ENCODE data around the gene PDLIM7. TPM values are rescaled to one million over a fixed set of nuclear protein-coding genes. Genes with fewer than 3 reads are reported as not detected.
A peak's percentile ranks its signal among the peaks of the same experiment; 100 is the strongest.

The PDLIM7 gene
- total RNA-seq, 2 experiments from 2014 or later, result 50.2 to 56.6 TPM

- POLR2A ChIA-PET, result interaction anchor here (0.9 to 14.3 kb wide), 7 partner anchors 11 to 83 kb away, joined by 3 to 319 read pairs (median 4); partner anchors contain the start of gene GRK6
- no peak for DNase-seq
Measured at GRCh38 chr5:177440990-177441780, 56.2 kb downstream of the PDLIM7 start.

DNA sequence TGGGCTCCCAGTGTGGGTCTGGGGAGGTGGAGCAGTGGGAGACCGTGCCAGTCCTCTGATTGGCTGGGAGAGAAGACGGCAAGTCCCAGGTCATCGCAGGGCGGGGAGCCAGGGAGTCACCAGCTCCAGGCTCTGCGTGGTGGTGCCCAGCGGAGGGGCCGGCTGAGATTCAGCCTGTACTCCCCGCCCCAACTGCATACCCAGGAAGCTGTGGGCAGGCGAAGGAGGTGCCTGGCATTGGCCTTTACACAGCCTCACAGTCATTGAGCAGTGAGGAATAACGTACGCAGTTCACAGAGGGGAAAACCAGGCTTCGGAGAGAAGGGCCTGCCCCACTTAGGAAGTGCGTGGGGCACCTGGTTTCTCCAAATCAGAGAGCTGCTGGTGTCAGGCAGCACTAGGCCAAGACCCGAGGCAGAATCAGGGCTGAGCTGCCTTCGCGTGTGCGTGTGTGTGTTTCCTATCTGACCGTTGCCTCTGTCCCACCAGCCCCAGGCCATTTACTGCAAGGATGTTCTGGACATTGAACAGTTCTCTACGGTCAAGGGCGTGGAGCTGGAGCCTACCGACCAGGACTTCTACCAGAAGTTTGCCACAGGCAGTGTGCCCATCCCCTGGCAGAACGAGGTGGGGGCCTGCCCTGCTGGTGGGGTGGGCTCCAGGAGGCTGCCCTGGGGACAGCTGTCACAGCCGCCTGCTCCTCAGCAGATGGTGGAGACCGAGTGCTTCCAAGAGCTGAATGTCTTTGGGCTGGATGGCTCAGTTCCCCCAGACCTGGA, 57.0 kb downstream of the PDLIM7 start:
- Mint-ChIP-seq H3K36me3 (peaks cover 47% of the 10 kb centered on the region), H3K27ac (peak overlapping the region; percentile 91), H3K9me3 (no peaks in the 10 kb centered on the region), H3K27me3 (no peaks in the 10 kb centered on the region), H3K4me1 (ENCODE audit: low read depth) (peaks cover 69% of the 10 kb centered on the region), H3K4me3 (peak overlapping the region; percentile 32)
- ChIA-PET POLR2A (interaction anchor here (0.9 to 14.3 kb wide), 7 partner anchors 11 to 82 kb away, joined by 3 to 319 read pairs (median 4); partner anchors contain the start of gene GRK6), CTCF (interaction anchor here (1.2 to 29.1 kb wide), 7 partner anchors 10 to 131 kb away, joined by 5 to 624 read pairs (median 10); partner anchors contain the start of genes F12, GRK6 and PFN3)
- intact Hi-C loops (cut with micrococcal nuclease), result loop anchor here (1.0 kb wide), 1 partner anchor 11 kb away; no protein-coding TSS in a partner anchor
- peak; percentile 86 for DNase-seq

More at GRCh38 chr5:177440990-177441780, 56.2 kb downstream of the PDLIM7 start:
- peak overlapping the region; percentile 91 for H3K27ac Mint-ChIP-seq
- no peak overlapping the region for H3K4me3 Mint-ChIP-seq
- intact Hi-C loops (cut with micrococcal nuclease), result loop anchor here (1.0 kb wide), 1 partner anchor 12 kb away; no protein-coding TSS in a partner anchor
- H3K4me1 Mint-ChIP-seq (ENCODE audit: low read depth), result peaks cover 75% of the 10 kb centered on the region
- peaks cover 47% of the 10 kb centered on the region for H3K36me3 Mint-ChIP-seq
- CTCF ChIA-PET, result interaction anchor here (0.6 to 29.1 kb wide), 8 partner anchors 11 to 71 kb away, joined by 4 to 624 read pairs (median 10); partner anchors contain the start of genes F12, GRK6 and PFN3
- no peaks in the 10 kb centered on the region for H3K27me3 Mint-ChIP-seq
- H3K9me3 Mint-ChIP-seq, result no peaks in the 10 kb centered on the region

DNA sequence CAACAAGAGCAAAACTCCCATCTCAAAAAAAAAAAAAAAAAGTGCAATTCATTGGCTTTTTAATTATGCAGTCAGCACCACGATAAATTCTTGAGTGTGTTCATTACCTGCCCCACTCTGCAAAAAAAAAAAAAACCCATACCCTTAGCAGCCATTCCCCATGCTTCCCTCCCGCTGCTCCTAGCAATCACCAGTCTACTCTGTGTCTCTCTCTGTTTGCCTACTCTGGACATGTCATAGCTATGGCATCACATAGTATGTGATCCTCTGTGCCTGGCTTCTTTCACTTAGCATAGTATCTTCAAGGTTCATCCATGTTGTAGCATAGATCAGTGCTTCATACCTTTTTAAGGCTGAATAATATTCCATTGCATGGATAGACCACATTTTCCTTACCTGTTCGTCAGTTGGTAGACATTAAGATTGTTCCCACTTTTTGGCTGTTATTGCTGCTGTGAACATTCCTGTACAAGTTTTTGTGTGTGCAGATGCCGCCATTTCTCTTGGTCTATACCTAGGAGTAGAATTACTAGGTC, 57.8 kb downstream of the PDLIM7 start:
- Mint-ChIP-seq H3K9me3 (no peaks in the 10 kb centered on the region), H3K36me3 (peaks cover 53% of the 10 kb centered on the region), H3K27ac (peak overlapping the region; percentile 91), H3K4me1 (ENCODE audit: low read depth) (peaks cover 66% of the 10 kb centered on the region), H3K4me3 (no peak overlapping the region), H3K27me3 (no peaks in the 10 kb centered on the region)
- DNase-seq, result no peak
- ChIA-PET POLR2A (interaction anchor here (0.6 to 14.3 kb wide), 6 partner anchors 10 to 1621 kb away, joined by 3 to 319 read pairs (median 4); partner anchors contain the start of genes GRK6 and ZNF354C), CTCF (interaction anchor here (0.7 to 29.1 kb wide), 9 partner anchors 9 to 130 kb away, joined by 3 to 624 read pairs (median 10); partner anchors contain the start of genes F12, GRK6 and PFN3)
- intact Hi-C loops (cut with micrococcal nuclease), result loop anchor here (1.0 kb wide), 1 partner anchor 10 kb away; no protein-coding TSS in a partner anchor

GRCh38 chr5:177438468-177438867, 58.9 kb downstream of the PDLIM7 start:
- H3K9me3 Mint-ChIP-seq, result no peaks in the 10 kb centered on the region
- H3K4me3 Mint-ChIP-seq, result no peak overlapping the region
- no peak for DNase-seq
- peak overlapping the region; percentile 73 for H3K27ac Mint-ChIP-seq
- CTCF ChIA-PET, result interaction anchor here (1.1 to 29.1 kb wide), 6 partner anchors 8 to 49 kb away, joined by 4 to 624 read pairs (median 24); partner anchors contain the start of genes F12, GRK6 and PFN3
- POLR2A ChIA-PET, result interaction anchor here (3.9 to 14.3 kb wide), 2 partner anchors 9 to 16 kb away, joined by 29 to 319 read pairs; partner anchors contain the start of gene GRK6
- intact Hi-C loops (cut with micrococcal nuclease), result no loop called here
- H3K36me3 Mint-ChIP-seq, result peaks cover 61% of the 10 kb centered on the region
- peaks cover 67% of the 10 kb centered on the region for H3K4me1 Mint-ChIP-seq (ENCODE audit: low read depth)
- no peaks in the 10 kb centered on the region for H3K27me3 Mint-ChIP-seq

DNA sequence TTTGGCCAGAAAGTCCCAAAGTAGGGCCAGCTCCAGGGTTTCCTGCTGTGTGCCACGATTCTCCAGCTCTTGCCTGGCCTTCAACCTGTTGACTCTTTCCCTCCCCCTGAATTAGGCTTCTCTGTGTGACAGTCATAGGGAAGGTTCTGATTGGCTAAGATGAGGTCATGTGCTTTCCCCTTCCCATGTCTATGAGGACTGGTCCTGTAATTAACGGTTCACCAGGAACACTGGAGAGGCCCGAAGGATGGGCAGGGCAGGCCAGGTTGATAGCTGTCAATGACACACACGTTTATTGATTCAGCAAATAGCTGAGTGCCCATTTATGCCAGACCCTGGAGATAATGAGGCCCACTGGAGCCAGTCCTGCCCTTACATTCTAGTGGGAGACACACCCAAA, 59.8 kb downstream of the PDLIM7 start:
- Mint-ChIP-seq H3K27ac (peak overlapping the region; percentile 64), H3K4me1 (ENCODE audit: low read depth) (peaks cover 75% of the 10 kb centered on the region), H3K4me3 (no peak overlapping the region), H3K36me3 (peaks cover 67% of the 10 kb centered on the region), H3K27me3 (no peaks in the 10 kb centered on the region), H3K9me3 (no peaks in the 10 kb centered on the region)
- intact Hi-C loops (cut with micrococcal nuclease), result no loop called here
- ChIA-PET CTCF (interaction anchor here (0.9 to 29.1 kb wide), 5 partner anchors 8 to 48 kb away, joined by 3 to 624 read pairs (median 4); partner anchors contain the start of genes F12 and PFN3), POLR2A (interaction anchor here (0.6 to 14.3 kb wide), 3 partner anchors 8 to 17 kb away, joined by 4 to 319 read pairs (median 29); partner anchors contain the start of gene GRK6)
- no peak for DNase-seq

GRCh38 chr5:177435847-177436536, 61.4 kb downstream of the PDLIM7 start:
- peaks cover 77% of the 10 kb centered on the region for H3K4me1 Mint-ChIP-seq (ENCODE audit: low read depth)

GRCh38 chr5:177434942-177435738, 62.3 kb downstream of the PDLIM7 start:
- intact Hi-C loops (cut with micrococcal nuclease), result loop anchor here (1.0 kb wide), 2 partner anchors 9 kb away; partner anchors contain the start of gene GRK6
- POLR2A ChIA-PET, result interaction anchor here (1.2 to 10.6 kb wide), 6 partner anchors 8 to 45 kb away, joined by 3 to 319 read pairs (median 7); partner anchors contain the start of gene PRR7
- CTCF ChIA-PET, result interaction anchor here (1.0 to 15.3 kb wide), 7 partner anchors 9 to 125 kb away, joined by 3 to 220 read pairs (median 42); partner anchors contain the start of genes PFN3 and PRR7
- no peaks in the 10 kb centered on the region for H3K27me3 Mint-ChIP-seq
- no peak for DNase-seq
- H3K36me3 Mint-ChIP-seq, result peaks cover 73% of the 10 kb centered on the region
- no peaks in the 10 kb centered on the region for H3K9me3 Mint-ChIP-seq
- H3K4me1 Mint-ChIP-seq (ENCODE audit: low read depth), result peaks cover 79% of the 10 kb centered on the region
- H3K27ac Mint-ChIP-seq, result peak overlapping the region; percentile 97
- H3K4me3 Mint-ChIP-seq, result no peak overlapping the region

More at GRCh38 chr5:177435847-177436536, 61.4 kb downstream of the PDLIM7 start:
- H3K4me3 Mint-ChIP-seq, result no peak overlapping the region
- CTCF ChIA-PET, result interaction anchor here (2.8 to 29.1 kb wide), 2 partner anchors 18 to 31 kb away, joined by 12 to 624 read pairs; partner anchors contain the start of genes F12 and PFN3
- POLR2A ChIA-PET, result interaction anchor here (1.4 to 14.3 kb wide), 2 partner anchors 6 to 10 kb away, joined by 7 to 319 read pairs; partner anchors contain the start of gene GRK6
- H3K9me3 Mint-ChIP-seq, result no peaks in the 10 kb centered on the region
- no peaks in the 10 kb centered on the region for H3K27me3 Mint-ChIP-seq
- intact Hi-C loops (cut with micrococcal nuclease), result no loop called here
- no peak for DNase-seq
- H3K27ac Mint-ChIP-seq, result peak overlapping the region; percentile 42
- H3K36me3 Mint-ChIP-seq, result peaks cover 69% of the 10 kb centered on the region

DNA sequence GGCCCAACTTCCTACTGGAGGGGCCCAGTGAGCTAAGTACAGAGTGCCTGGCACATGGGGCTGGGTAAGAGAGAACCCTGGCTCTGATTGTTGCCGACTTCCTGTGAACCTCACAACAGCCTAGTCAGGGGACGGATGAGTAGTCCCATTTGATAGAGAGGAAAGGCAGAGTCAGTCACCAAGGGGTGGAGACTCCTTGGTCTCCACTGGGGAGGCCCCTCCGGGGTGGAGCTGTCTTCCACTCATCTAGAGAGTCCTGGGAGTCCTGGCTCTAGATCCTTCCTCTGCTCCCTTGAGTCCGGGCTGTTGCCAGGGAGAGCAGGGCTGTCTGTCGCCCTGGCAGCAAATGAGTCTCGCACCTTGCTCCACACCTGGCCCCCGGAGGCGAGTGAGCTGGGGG, 63.0 kb downstream of the PDLIM7 start:
- H3K9me3 Mint-ChIP-seq, result no peaks in the 10 kb centered on the region
- ChIA-PET CTCF (interaction anchor here (1.0 to 15.3 kb wide), 7 partner anchors 9 to 125 kb away, joined by 3 to 220 read pairs (median 42); partner anchors contain the start of genes PFN3 and PRR7), POLR2A (interaction anchor here (1.2 to 10.6 kb wide), 5 partner anchors 9 to 45 kb away, joined by 3 to 319 read pairs (median 7); partner anchors contain the start of gene PRR7)
- peak overlapping the region; percentile 37 for H3K4me3 Mint-ChIP-seq
- H3K27ac Mint-ChIP-seq, result peak overlapping the region; percentile 97
- H3K4me1 Mint-ChIP-seq (ENCODE audit: low read depth), result peaks cover 79% of the 10 kb centered on the region
- peak; percentile 85 for DNase-seq
- peaks cover 71% of the 10 kb centered on the region for H3K36me3 Mint-ChIP-seq
- H3K27me3 Mint-ChIP-seq, result no peaks in the 10 kb centered on the region
- intact Hi-C loops (cut with micrococcal nuclease), result loop anchor here (1.0 kb wide), 2 partner anchors 8 to 10 kb away; partner anchors contain the start of gene GRK6

DNA sequence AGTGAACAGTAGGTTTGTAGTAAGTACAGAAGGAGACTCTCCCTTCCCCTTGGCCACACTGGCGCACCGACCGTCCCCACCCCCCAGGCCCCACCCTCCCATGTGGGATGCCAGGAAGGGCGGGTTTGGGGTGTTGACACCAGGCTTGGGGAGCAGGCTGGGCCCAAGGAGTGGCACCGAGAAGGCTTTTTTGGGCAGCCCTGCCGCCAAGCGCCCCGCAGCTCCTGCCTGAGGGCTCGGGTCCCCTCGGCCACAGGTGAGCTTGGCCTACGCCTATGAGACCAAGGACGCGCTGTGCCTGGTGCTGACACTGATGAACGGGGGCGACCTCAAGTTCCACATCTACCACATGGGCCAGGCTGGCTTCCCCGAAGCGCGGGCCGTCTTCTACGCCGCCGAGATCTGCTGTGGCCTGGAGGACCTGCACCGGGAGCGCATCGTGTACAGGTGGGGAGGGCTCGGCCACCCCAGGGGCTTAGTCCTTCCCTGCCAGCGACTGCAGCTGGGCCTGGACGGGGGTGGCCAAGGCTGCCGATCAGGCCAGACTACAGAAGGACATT, 63.7 kb downstream of the PDLIM7 start:
- H3K9me3 Mint-ChIP-seq, result no peaks in the 10 kb centered on the region
- no peaks in the 10 kb centered on the region for H3K27me3 Mint-ChIP-seq
- DNase-seq, result no peak
- H3K36me3 Mint-ChIP-seq, result peaks cover 72% of the 10 kb centered on the region
- H3K27ac Mint-ChIP-seq, result peak overlapping the region; percentile 97
- H3K4me3 Mint-ChIP-seq, result no peak overlapping the region
- CTCF ChIA-PET, result interaction anchor here (0.6 to 15.3 kb wide), 8 partner anchors 10 to 124 kb away, joined by 3 to 220 read pairs (median 26); partner anchors contain the start of genes PFN3 and PRR7
- peaks cover 81% of the 10 kb centered on the region for H3K4me1 Mint-ChIP-seq (ENCODE audit: low read depth)
- intact Hi-C loops (cut with micrococcal nuclease), result loop anchor here (1.0 kb wide), 2 partner anchors 7 to 11 kb away; partner anchors contain the start of gene GRK6
- POLR2A ChIA-PET, result interaction anchor here (1.2 to 10.6 kb wide), 5 partner anchors 10 to 45 kb away, joined by 3 to 319 read pairs (median 7); partner anchors contain the start of gene PRR7

All from activated CD4-positive, alpha-beta memory T cell treated with anti-CD3 and anti-CD28 coated beads for 36 hours (primary cell).